ENCODE data around the gene CPED1.

DNA sequence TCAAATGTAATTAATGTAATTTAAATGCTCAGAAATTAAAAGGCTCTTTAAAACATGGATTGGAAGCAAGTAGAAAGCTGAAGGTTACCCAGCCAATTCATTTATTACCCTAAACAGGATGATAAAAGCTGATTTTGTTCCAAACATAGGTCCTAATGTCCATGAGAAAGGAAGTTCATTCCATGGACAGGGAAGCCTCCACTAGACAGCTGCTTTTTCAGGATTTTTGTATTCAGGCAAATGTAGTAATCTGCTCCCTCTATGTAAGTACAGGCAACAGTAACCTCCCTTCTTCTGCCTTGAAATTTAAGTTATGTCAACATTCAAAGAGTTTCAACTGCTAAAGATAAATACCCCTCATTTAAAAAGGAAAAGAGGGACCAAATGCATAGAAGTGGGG lies 217.3 kb downstream of the CPED1 start:
- no peak for TF ChIP-seq GTF2I (CRISPR knock-in tag; conservative IDR thresholded peaks at IDR 0.05)
- TF ChIP-seq, protein P1, sequence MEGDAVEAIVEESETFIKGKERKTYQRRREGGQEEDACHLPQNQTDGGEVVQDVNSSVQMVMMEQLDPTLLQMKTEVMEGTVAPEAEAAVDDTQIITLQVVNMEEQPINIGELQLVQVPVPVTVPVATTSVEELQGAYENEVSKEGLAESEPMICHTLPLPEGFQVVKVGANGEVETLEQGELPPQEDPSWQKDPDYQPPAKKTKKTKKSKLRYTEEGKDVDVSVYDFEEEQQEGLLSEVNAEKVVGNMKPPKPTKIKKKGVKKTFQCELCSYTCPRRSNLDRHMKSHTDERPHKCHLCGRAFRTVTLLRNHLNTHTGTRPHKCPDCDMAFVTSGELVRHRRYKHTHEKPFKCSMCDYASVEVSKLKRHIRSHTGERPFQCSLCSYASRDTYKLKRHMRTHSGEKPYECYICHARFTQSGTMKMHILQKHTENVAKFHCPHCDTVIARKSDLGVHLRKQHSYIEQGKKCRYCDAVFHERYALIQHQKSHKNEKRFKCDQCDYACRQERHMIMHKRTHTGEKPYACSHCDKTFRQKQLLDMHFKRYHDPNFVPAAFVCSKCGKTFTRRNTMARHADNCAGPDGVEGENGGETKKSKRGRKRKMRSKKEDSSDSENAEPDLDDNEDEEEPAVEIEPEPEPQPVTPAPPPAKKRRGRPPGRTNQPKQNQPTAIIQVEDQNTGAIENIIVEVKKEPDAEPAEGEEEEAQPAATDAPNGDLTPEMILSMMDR (IDR thresholded peaks at IDR 0.05) = no peak
- TF ChIP-seq CREB1 (CRISPR knock-in tag; IDR thresholded peaks at IDR 0.05) = no peak
- no peak for TF ChIP-seq SMAD3 (CRISPR knock-in tag; IDR thresholded peaks at IDR 0.05; ENCODE audit: borderline replicate concordance)
- no peak for TF ChIP-seq SOX15 (CRISPR knock-in tag; IDR thresholded peaks at IDR 0.05)

All from WTC11 (cell line).